Measurements from ENCODE around the gene PDE1C.

- TF ChIP-seq CTCF (conservative IDR thresholded peaks at IDR 0.05; ENCODE audit: low read length) (no peak), EZH2phosphoT487 (IDR thresholded peaks at IDR 0.05; ENCODE audit: borderline replicate concordance) (no peak)
These were observed 19.1 kb downstream of the PDE1C start for GRCh38 chr7:32051128-32051527.
